PC-9 (cell line): ENCODE data around the gene ANP32D.

Experiments
- CTCF ChIP-seq: fragments of 200-600 bp; sonication (generic); conservative IDR thresholded peaks from 2 replicates; pipeline ENCODE4 v1.6.1; 2017; ENCODE audit warnings: mixed run types, antibody characterized with exemption, mild to moderate bottlenecking, moderate library complexity
- EZH2 ChIP-seq: fragments of 200-600 bp; sonication (generic); IDR thresholded peaks from 2 replicates; pipeline ENCODE4 v1.8.0; 2017; ENCODE audit warnings: antibody characterized with exemption, low read depth

DNA sequence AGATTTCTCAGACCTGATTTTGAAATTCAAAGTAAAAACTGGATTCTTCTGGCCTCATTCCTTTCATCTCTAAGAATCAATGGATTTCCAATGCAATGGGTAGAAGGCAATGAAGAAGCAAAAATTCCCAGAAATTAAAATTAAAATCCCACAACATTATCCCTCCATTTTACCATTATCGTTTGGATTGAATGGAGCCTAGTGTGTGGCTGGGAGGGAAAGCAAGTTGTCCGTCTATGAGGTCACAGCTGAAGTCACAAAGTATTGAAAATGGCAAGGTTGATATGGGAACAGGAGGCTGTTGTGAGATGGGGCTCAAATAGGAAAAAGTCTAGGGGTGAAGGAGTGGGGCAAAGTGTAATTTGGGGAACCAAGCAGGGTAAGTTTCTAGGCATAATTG is 9.8 kb downstream of the ANP32D start, which contains the start of gene C12orf54:
- TF ChIP-seq CTCF: no peak
- TF ChIP-seq EZH2: no peak
